HepG2 (cell line): ENCODE results near the gene BCAP29.

Experiments used
- BHLHE40 ChIP-seq: IDR thresholded peaks from 2 replicates; pipeline ENCODE4 v1.6.1; 2011; ENCODE audit warnings: low read length, improper control_type of control experiment
- HMGXB4 ChIP-seq, 2 experiments: sonication (generic) in 1 of 2; formaldehyde crosslinking in 1 of 2; IDR thresholded peaks; 2 replicates each; pipeline versions ENCODE4 v1.4.0 to v1.6.1; 2018 to 2020; ENCODE audit warnings: missing genetic modification reagents in 2 of 2, borderline replicate concordance in 1 of 2, low read depth in 1 of 2, mild to moderate bottlenecking in 1 of 2, missing biosample characterization in 1 of 2
- KLF11 ChIP-seq: IDR thresholded peaks from 2 replicates; pipeline ENCODE4 v1.6.1; 2016; ENCODE audit warnings: missing compliant biosample characterization
- MBD4 ChIP-seq: IDR thresholded peaks from 2 replicates; pipeline ENCODE4 v1.6.1; 2012; ENCODE audit warnings: low read length, inconsistent platforms, borderline replicate concordance
- POLR2A ChIP-seq, 2 experiments: IDR thresholded peaks; 2 replicates each; pipeline ENCODE4 v1.6.1; 2011; ENCODE audit warnings: low read depth in 2 of 2, low read length in 2 of 2, mild to moderate bottlenecking in 1 of 2, moderate library complexity in 1 of 2; ENCODE audit not compliant: insufficient read depth in 1 of 2
- REL ChIP-seq: sonication (generic); formaldehyde crosslinking; conservative IDR thresholded peaks from 2 replicates; pipeline ENCODE4 v1.8.0; 2022; ENCODE audit warnings: mild to moderate bottlenecking, missing genetic modification reagents, moderate library complexity
- ZFP36L1 ChIP-seq: sonication (generic); formaldehyde crosslinking; IDR thresholded peaks from 2 replicates; pipeline ENCODE4 v1.8.0; 2022; ENCODE audit warnings: mild to moderate bottlenecking, missing genetic modification reagents, moderate library complexity
- ZMAT3 ChIP-seq: sonication (generic); formaldehyde crosslinking; conservative IDR thresholded peaks from 2 replicates; pipeline ENCODE4 v1.7.0; 2021; ENCODE audit warnings: missing genetic modification reagents
- ZNF510 ChIP-seq: sonication (generic); formaldehyde crosslinking; IDR thresholded peaks from 2 replicates; pipeline ENCODE4 v1.4.0; 2020; ENCODE audit warnings: low read depth, mild to moderate bottlenecking, missing genetic modification reagents
- TF ChIP-seq, protein P1 (sequence below): sonication (generic); formaldehyde crosslinking; IDR thresholded peaks from 2 replicates; pipeline ENCODE4 v1.4.0; 2020; ENCODE audit warnings: mild to moderate bottlenecking, missing genetic modification reagents
- TF ChIP-seq, protein P2 (sequence below): sonication (generic); formaldehyde crosslinking; IDR thresholded peaks from 2 replicates; pipeline ENCODE4 v1.5.1; 2020; ENCODE audit warnings: mild to moderate bottlenecking, missing genetic modification reagents, moderate library complexity

DNA sequence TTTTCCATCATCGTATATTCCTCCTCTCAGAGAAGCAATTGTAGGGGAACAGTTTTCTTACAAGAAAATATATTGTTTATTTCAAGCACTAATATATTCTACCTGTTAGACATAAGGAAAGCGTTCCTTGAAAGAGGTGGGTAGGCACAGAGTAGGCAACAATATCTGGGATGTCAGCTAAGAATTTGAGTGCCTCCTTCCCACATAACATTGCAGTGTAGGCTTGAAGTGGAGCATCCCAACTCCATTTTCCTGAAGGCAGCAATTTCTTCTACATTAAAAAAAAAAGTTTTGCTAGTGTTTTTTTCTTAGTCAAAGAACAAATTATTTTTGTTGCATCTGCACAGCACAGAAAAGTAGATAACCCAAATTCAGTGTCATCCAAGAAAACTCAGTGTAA is 20.8 kb downstream of the BCAP29 start:
- no peak for TF ChIP-seq ZMAT3 (CRISPR knock-in tag)
- no peak for TF ChIP-seq HMGXB4 (CRISPR knock-in tag; IDR thresholded peaks at IDR 0.05; ENCODE audit: borderline replicate concordance in 1 of 2, low read depth in 1 of 2)
- TF ChIP-seq, protein P1, sequence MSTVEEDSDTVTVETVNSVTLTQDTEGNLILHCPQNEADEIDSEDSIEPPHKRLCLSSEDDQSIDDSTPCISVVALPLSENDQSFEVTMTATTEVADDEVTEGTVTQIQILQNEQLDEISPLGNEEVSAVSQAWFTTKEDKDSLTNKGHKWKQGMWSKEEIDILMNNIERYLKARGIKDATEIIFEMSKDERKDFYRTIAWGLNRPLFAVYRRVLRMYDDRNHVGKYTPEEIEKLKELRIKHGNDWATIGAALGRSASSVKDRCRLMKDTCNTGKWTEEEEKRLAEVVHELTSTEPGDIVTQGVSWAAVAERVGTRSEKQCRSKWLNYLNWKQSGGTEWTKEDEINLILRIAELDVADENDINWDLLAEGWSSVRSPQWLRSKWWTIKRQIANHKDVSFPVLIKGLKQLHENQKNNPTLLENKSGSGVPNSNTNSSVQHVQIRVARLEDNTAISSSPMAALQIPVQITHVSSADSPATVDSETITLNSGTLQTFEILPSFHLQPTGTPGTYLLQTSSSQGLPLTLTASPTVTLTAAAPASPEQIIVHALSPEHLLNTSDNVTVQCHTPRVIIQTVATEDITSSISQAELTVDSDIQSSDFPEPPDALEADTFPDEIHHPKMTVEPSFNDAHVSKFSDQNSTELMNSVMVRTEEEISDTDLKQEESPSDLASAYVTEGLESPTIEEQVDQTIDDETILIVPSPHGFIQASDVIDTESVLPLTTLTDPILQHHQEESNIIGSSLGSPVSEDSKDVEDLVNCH (CRISPR knock-in tag), result no peak
- TF ChIP-seq, protein P2, sequence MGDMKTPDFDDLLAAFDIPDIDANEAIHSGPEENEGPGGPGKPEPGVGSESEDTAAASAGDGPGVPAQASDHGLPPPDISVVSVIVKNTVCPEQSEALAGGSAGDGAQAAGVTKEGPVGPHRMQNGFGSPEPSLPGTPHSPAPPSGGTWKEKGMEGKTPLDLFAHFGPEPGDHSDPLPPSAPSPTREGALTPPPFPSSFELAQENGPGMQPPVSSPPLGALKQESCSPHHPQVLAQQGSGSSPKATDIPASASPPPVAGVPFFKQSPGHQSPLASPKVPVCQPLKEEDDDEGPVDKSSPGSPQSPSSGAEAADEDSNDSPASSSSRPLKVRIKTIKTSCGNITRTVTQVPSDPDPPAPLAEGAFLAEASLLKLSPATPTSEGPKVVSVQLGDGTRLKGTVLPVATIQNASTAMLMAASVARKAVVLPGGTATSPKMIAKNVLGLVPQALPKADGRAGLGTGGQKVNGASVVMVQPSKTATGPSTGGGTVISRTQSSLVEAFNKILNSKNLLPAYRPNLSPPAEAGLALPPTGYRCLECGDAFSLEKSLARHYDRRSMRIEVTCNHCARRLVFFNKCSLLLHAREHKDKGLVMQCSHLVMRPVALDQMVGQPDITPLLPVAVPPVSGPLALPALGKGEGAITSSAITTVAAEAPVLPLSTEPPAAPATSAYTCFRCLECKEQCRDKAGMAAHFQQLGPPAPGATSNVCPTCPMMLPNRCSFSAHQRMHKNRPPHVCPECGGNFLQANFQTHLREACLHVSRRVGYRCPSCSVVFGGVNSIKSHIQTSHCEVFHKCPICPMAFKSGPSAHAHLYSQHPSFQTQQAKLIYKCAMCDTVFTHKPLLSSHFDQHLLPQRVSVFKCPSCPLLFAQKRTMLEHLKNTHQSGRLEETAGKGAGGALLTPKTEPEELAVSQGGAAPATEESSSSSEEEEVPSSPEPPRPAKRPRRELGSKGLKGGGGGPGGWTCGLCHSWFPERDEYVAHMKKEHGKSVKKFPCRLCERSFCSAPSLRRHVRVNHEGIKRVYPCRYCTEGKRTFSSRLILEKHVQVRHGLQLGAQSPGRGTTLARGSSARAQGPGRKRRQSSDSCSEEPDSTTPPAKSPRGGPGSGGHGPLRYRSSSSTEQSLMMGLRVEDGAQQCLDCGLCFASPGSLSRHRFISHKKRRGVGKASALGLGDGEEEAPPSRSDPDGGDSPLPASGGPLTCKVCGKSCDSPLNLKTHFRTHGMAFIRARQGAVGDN (CRISPR knock-in tag), result no peak
- TF ChIP-seq ZNF510 (CRISPR knock-in tag), result no peak
- no peak for TF ChIP-seq MBD4
- no peak for TF ChIP-seq POLR2A (IDR thresholded peaks at IDR 0.05; ENCODE audit: insufficient read depth in 1 of 2, low read depth in 2 of 2, low read length in 2 of 2)
- TF ChIP-seq KLF11 (CRISPR knock-in tag), result no peak
- no peak for TF ChIP-seq ZFP36L1 (CRISPR knock-in tag)
- TF ChIP-seq REL (CRISPR knock-in tag), result no peak
- no peak for TF ChIP-seq BHLHE40
